ENCODE data around the gene ANGPTL8. TPM values are rescaled to one million over a fixed set of nuclear protein-coding genes. Genes with fewer than 3 reads are reported as not detected.

The ANGPTL8 gene
- total and polyA plus RNA-seq, 7 donors, result 0.08 to 14.6 (median 0.48) TPM; not detected in 2

- ATAC-seq, result no peak
- 72 to 82% (median 81%) methylated on average over 7 of the region's 7 CpGs for WGBS, 3 donors
- intact Hi-C loops (cut with DNase I), result loop anchor here in 1 of 2 donors (5.0 kb wide), 1 partner anchor 46 kb away; no protein-coding TSS in a partner anchor
Observed at GRCh38 chr19:11288349-11288748, 48.9 kb downstream of the ANGPTL8 start.

GRCh38 chr19:11290256-11290655 lies 50.8 kb downstream of the ANGPTL8 start:
- no peaks in the 10 kb centered on the region for H3K9me3 ChIP-seq
- ATAC-seq (no peak), DNase-seq (no peak)
- H3K27me3 ChIP-seq (ENCODE audit: insufficient read depth in 3 of 3, low read length in 2 of 3), result peaks cover 0 to 36% (median 1%) of the 10 kb centered on the region in 3 donors
- no peak overlapping the region for H3K4me3 ChIP-seq
- 81 to 89% (median 88%) methylated on average over 4 of the region's 4 CpGs for WGBS, 3 donors
- H3K4me1 ChIP-seq, result no peaks in the 10 kb centered on the region
- no peaks in the 10 kb centered on the region for H3K36me3 ChIP-seq (ENCODE audit: insufficient read depth in 1 of 2, low read depth in 1 of 2)
- no peak overlapping the region for H3K27ac ChIP-seq
- intact Hi-C loops (cut with DNase I), result loop anchor here (5.0 to 10.0 kb wide), 4 partner anchors 157 to 295 kb away; partner anchors contain the start of gene ELAVL3 (in 1 of the 2)
- no peak for TF ChIP-seq CTCF (IDR thresholded peaks at IDR 0.05)

More at GRCh38 chr19:11288349-11288748, 48.9 kb downstream of the ANGPTL8 start:
- H3K4me1 ChIP-seq, result no peaks in the 10 kb centered on the region
- no peak overlapping the region for H3K4me3 ChIP-seq
- no peaks in the 10 kb centered on the region for H3K9me3 ChIP-seq
- peaks cover 0 to 26% (median 0%) of the 10 kb centered on the region in 3 donors for H3K27me3 ChIP-seq (ENCODE audit: insufficient read depth in 3 of 3, low read length in 2 of 3)
- H3K27ac ChIP-seq, result no peak overlapping the region
- DNase-seq, result no peak
- TF ChIP-seq CTCF (IDR thresholded peaks at IDR 0.05), result peak; percentile 27
- no peaks in the 10 kb centered on the region for H3K36me3 ChIP-seq (ENCODE audit: insufficient read depth in 1 of 2, low read depth in 1 of 2)

GRCh38 chr19:11291415-11291814 lies 52.0 kb downstream of the ANGPTL8 start:
- 90 to 93% (median 93%) methylated on average over 7 of the region's 7 CpGs for WGBS, 3 donors
- Histone ChIP-seq H3K36me3 (ENCODE audit: insufficient read depth in 1 of 2, low read depth in 1 of 2) (no peaks in the 10 kb centered on the region), H3K27ac (no peak overlapping the region), H3K4me3 (no peak overlapping the region), H3K27me3 (ENCODE audit: insufficient read depth in 3 of 3, low read length in 2 of 3) (peaks cover 0 to 39% (median 1%) of the 10 kb centered on the region in 3 donors), H3K4me1 (no peaks in the 10 kb centered on the region), H3K9me3 (no peaks in the 10 kb centered on the region)
- intact Hi-C loops (cut with DNase I), result loop anchor here (5.0 to 10.0 kb wide), 4 partner anchors 156 to 293 kb away; partner anchors contain the start of gene ELAVL3 (in 1 of the 2)
- no peak for DNase-seq
- ATAC-seq, result no peak
- no peak for TF ChIP-seq CTCF (IDR thresholded peaks at IDR 0.05)

Other genes starting within 250 kb of the ANGPTL8 start
- gene LDLR, start 150.2 kb upstream of the ANGPTL8 start, total RNA-seq, result 10 to 100 TPM in 1 of 4 donors, 1 to 10 TPM in 3; 3.2 to 10.1 (median 6.0) TPM
- 1 to 10 TPM; 1.7 to 5.4 (median 2.2) TPM for gene LDLR, start 150.2 kb upstream of the ANGPTL8 start, polyA plus RNA-seq
- gene SPC24, start 83.8 kb upstream of the ANGPTL8 start, total RNA-seq, result 1 to 10 TPM in 2 of 4 donors, under 1 TPM in 2; 0.51 to 1.7 (median 0.98) TPM
- gene SPC24, start 83.8 kb upstream of the ANGPTL8 start, polyA plus RNA-seq, result under 1 TPM; 0.14 to 0.55 (median 0.44) TPM
- 100 to 1,000 TPM in 1 of 4 donors, 10 to 100 TPM in 3; 44.0 to 103 (median 68.0) TPM for gene KANK2, start 42.1 kb upstream of the ANGPTL8 start, total RNA-seq
- gene KANK2, start 42.1 kb upstream of the ANGPTL8 start, polyA plus RNA-seq, result 10 to 100 TPM; 23.7 to 29.9 (median 25.8) TPM
- gene DOCK6, start 22.9 kb downstream of the ANGPTL8 start, total RNA-seq, result 10 to 100 TPM; 14.5 to 27.1 (median 17.8) TPM
- gene DOCK6, start 22.9 kb downstream of the ANGPTL8 start, polyA plus RNA-seq, result 10 to 100 TPM in 2 of 3 donors, 1 to 10 TPM in 1; 8.7 to 16.0 (median 11.4) TPM
- gene TSPAN16, start 56.5 kb downstream of the ANGPTL8 start, total RNA-seq, result not detected
- not detected for gene TSPAN16, start 56.5 kb downstream of the ANGPTL8 start, polyA plus RNA-seq
- 1 to 10 TPM; 4.0 to 5.6 (median 4.3) TPM for gene RAB3D, start 100.0 kb downstream of the ANGPTL8 start, total RNA-seq
- 1 to 10 TPM; 1.1 to 1.6 (median 1.4) TPM for gene RAB3D, start 100.0 kb downstream of the ANGPTL8 start, polyA plus RNA-seq
- 10 to 100 TPM; 65.9 to 81.6 (median 70.5) TPM for gene TMEM205, start 106.6 kb downstream of the ANGPTL8 start, total RNA-seq
- gene TMEM205, start 106.6 kb downstream of the ANGPTL8 start, polyA plus RNA-seq, result 10 to 100 TPM; 63.0 to 95.1 (median 90.4) TPM
- 1 to 10 TPM; 2.4 to 9.2 (median 4.9) TPM for gene CCDC159, start 106.9 kb downstream of the ANGPTL8 start, total RNA-seq
- gene CCDC159, start 106.9 kb downstream of the ANGPTL8 start, polyA plus RNA-seq, result 1 to 10 TPM; 2.7 to 5.9 (median 5.3) TPM
- gene PLPPR2, start 115.8 kb downstream of the ANGPTL8 start, total RNA-seq, result 10 to 100 TPM; 14.1 to 33.6 (median 21.5) TPM
- 10 to 100 TPM in 2 of 3 donors, 1 to 10 TPM in 1; 4.3 to 30.9 (median 20.8) TPM for gene PLPPR2, start 115.8 kb downstream of the ANGPTL8 start, polyA plus RNA-seq
- gene SWSAP1, start 135.0 kb downstream of the ANGPTL8 start, total RNA-seq, result 1 to 10 TPM; 1.1 to 1.7 (median 1.4) TPM
- 1 to 10 TPM; 2.1 to 3.9 (median 2.3) TPM for gene SWSAP1, start 135.0 kb downstream of the ANGPTL8 start, polyA plus RNA-seq
- 1 to 10 TPM; 1.0 to 2.1 (median 1.7) TPM for gene EPOR, start 144.7 kb downstream of the ANGPTL8 start, total RNA-seq
- gene EPOR, start 144.7 kb downstream of the ANGPTL8 start, polyA plus RNA-seq, result 1 to 10 TPM; 1.7 to 2.1 (median 2.1) TPM
- 1 to 10 TPM; 1.6 to 6.4 (median 3.0) TPM for gene RGL3, start 179.7 kb downstream of the ANGPTL8 start, total RNA-seq
- 1 to 10 TPM; 1.2 to 2.4 (median 2.2) TPM for gene RGL3, start 179.7 kb downstream of the ANGPTL8 start, polyA plus RNA-seq
- under 1 TPM in 2 of 4 donors, not detected in 2; 0.13 to 0.17 TPM for gene ODAD3, start 195.5 kb downstream of the ANGPTL8 start, total RNA-seq
- under 1 TPM; 0.09 to 0.87 (median 0.20) TPM for gene ODAD3, start 195.5 kb downstream of the ANGPTL8 start, polyA plus RNA-seq
- 10 to 100 TPM; 60.9 to 98.4 (median 74.6) TPM for gene PRKCSH, start 196.0 kb downstream of the ANGPTL8 start, total RNA-seq
- gene PRKCSH, start 196.0 kb downstream of the ANGPTL8 start, polyA plus RNA-seq, result 10 to 100 TPM; 48.5 to 59.7 (median 59.7) TPM
- not detected for gene ELAVL3, start 241.4 kb downstream of the ANGPTL8 start, total RNA-seq
- gene ELAVL3, start 241.4 kb downstream of the ANGPTL8 start, polyA plus RNA-seq, result under 1 TPM in 1 of 3 donors, not detected in 2; 0.03 TPM

All from psoas muscle (tissue), 8 donors.